Stomach (tissue), 9 donors: ENCODE measurements around the gene SNRNP40. TPM values are rescaled to one million over a fixed set of nuclear protein-coding genes. Genes with fewer than 3 reads are reported as not detected.

Experiments used
- DNase-seq, 2 donors: peaks; one replicate each; pipeline versions ENCODE4 v3.0.0 to v3.0.0-alpha.2; 2013 to 2019
- H3K27ac ChIP-seq, 5 donors: fragments of 200-600 bp in 4 of 5; sonication (generic) in 4 of 5; one replicate each; pipeline ENCODE4 v1.5.1; 2013 to 2019; ENCODE audit warnings: mild to moderate bottlenecking in 1 of 5, moderate library complexity in 1 of 5
- H3K27me3 ChIP-seq, 3 donors: fragments of 200-600 bp; sonication (generic); one replicate each; pipeline ENCODE4 v1.5.1; 2017 to 2019; ENCODE audit warnings: mixed run types in 1 of 3
- H3K36me3 ChIP-seq, 4 donors: fragments of 200-600 bp; sonication (generic); 1 replicate in 3 of 4; 2 replicates in 1 of 4; pipeline ENCODE4 v1.5.1; 2016 to 2019
- H3K4me1 ChIP-seq, 4 donors: fragments of 200-600 bp; sonication (generic); one replicate each; pipeline ENCODE4 v1.5.1; 2016 to 2019
- H3K4me3 ChIP-seq, 4 donors: fragments of 200-600 bp; sonication (generic) in 3 of 4; one replicate each; pipeline ENCODE4 v1.5.1; 2016 to 2019; ENCODE audit warnings: mild to moderate bottlenecking in 1 of 4
- H3K9me3 ChIP-seq, 4 donors: fragments of 200-600 bp; sonication (generic); one replicate each; pipeline ENCODE4 v1.5.1; 2016 to 2019
- EP300 ChIP-seq: sonication (generic); formaldehyde crosslinking; IDR thresholded peaks from one replicate; pipeline ENCODE4 v1.6.1; 2017; ENCODE audit warnings: antibody characterized with exemption
- POLR2A ChIP-seq, 4 donors: fragments of 450-650 bp; IDR thresholded peaks; one replicate each; pipeline ENCODE4 v1.6.1; 2016; ENCODE audit warnings: antibody characterized with exemption in 4 of 4, control low read depth in 2 of 4, mild to moderate bottlenecking in 1 of 4, moderate library complexity in 1 of 4
- POLR2AphosphoS5 ChIP-seq, 3 donors: sonication (generic); formaldehyde crosslinking; IDR thresholded peaks; one replicate each; pipeline ENCODE4 v1.6.1; 2016; ENCODE audit warnings: antibody characterized with exemption in 3 of 3
- WGBS, 5 donors: extraction: QIAGEN DNeasy Blood & Tissue Kit in 3 of 5; methylation state at CpG; one replicate each; pipeline versions ENCODE4 v1.1.5 to v1.1.7; 2013 to 2018; 5-methylcytosine and 5-hydroxymethylcytosine counted together
- intact Hi-C: fragments of 100-400 bp; cut with DNase I; formaldehyde crosslinking; loops from one replicate; pipeline ENCODE4 v1.15.1; 2023; ENCODE audit warnings: low total_unique reads
- polyA plus RNA-seq, 3 donors: library from polyadenylated mRNA; stranded (reverse); fragments of 200-250 nt; gene quantifications; one replicate each; pipeline ENCODE4 v1.2.3, GENCODE V29; 2013
- total RNA-seq, 5 donors: library from RNA; depleted of rRNA; stranded (reverse); fragments of >200 nt; gene quantifications; one replicate each; pipeline versions ENCODE4 v1.1.0 to v1.2.3, GENCODE V29; 2014 to 2016
- TF ChIP-seq, protein P1 (sequence below), 7 experiments: fragments of 450-650 bp in 4 of 7; fragments of 200-600 bp in 3 of 7; sonication (generic) in 3 of 7; IDR thresholded peaks; one replicate each; pipeline ENCODE4 v1.5.1; 2016 to 2019; ENCODE audit warnings: antibody characterized with exemption in 7 of 7, control low read depth in 2 of 7, mild to moderate bottlenecking in 1 of 7
- donor health status: healthy with polysubstance abuse.
- donor health status: Bipolar disorder and iron deficiency.
- donor health status: healthy.

SNRNP40 gene
- total and polyA plus RNA-seq, 8 donors = 1.8 to 100 (median 19.5) TPM

DNA sequence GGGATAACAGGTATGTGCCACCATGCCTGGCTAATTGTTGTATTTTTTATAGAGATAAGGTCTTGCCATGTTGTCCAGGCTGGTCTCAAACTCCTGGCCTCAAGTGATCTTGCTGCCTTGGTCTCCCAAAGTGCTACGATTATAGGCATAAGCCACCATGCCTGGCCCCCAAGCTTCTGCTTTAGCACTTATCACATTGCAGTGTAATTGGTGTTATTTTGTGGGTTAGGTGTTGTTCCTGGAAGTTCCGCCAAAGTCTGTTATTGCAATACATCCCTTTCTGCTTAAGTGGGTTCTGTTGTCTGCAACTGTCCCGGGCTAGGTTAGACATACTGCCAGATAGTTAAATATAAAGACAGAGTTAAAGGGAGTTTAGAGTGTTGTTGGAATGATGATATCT is 3.6 kb upstream of the SNRNP40 start:
- TF ChIP-seq POLR2A (IDR thresholded peaks at IDR 0.05) (no peak), EP300 (no peak), POLR2AphosphoS5 (IDR thresholded peaks at IDR 0.05) (no peak)
- TF ChIP-seq, protein P1, sequence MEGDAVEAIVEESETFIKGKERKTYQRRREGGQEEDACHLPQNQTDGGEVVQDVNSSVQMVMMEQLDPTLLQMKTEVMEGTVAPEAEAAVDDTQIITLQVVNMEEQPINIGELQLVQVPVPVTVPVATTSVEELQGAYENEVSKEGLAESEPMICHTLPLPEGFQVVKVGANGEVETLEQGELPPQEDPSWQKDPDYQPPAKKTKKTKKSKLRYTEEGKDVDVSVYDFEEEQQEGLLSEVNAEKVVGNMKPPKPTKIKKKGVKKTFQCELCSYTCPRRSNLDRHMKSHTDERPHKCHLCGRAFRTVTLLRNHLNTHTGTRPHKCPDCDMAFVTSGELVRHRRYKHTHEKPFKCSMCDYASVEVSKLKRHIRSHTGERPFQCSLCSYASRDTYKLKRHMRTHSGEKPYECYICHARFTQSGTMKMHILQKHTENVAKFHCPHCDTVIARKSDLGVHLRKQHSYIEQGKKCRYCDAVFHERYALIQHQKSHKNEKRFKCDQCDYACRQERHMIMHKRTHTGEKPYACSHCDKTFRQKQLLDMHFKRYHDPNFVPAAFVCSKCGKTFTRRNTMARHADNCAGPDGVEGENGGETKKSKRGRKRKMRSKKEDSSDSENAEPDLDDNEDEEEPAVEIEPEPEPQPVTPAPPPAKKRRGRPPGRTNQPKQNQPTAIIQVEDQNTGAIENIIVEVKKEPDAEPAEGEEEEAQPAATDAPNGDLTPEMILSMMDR (IDR thresholded peaks at IDR 0.05) = no peak
- no peaks in the 10 kb centered on the region for H3K9me3 ChIP-seq
- no peak for DNase-seq
- no peak overlapping the region for H3K27ac ChIP-seq
- peaks cover 15 to 38% (median 31%) of the 10 kb centered on the region in 4 donors for H3K4me1 ChIP-seq
- intact Hi-C loops = no loop called here
- H3K36me3 ChIP-seq = peaks cover 0 to 9% (median 3%) of the 10 kb centered on the region in 4 donors
- no peak overlapping the region for H3K4me3 ChIP-seq
- H3K27me3 ChIP-seq = no peaks in the 10 kb centered on the region
- WGBS, 5 donors = 81 to 97% (median 93%) methylated on average over 3 of the region's 3 CpGs

DNA sequence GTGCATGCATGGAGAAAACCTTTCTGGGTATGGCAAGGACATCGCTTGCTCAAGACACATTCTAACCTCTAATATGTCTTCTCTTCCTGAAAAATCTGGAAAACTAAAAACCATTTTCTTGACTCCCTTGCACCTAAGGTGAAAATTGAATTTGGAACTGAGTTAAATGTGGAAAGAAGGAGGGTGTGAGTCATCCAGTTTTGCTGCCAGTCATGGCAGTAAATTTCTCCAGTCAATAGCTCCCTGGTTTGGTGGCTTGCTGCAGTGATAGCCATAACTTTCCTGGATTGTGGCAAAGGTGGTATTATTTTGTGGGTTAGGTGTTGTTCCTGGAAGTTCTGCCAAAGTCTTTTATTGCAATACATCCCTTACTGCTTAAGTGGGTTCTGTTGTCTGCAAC is 2.8 kb upstream of the SNRNP40 start:
- 93 to 98% (median 96%) methylated on average over 1 of the region's 1 CpG for WGBS, 5 donors
- intact Hi-C loops = no loop called here
- no peak overlapping the region for H3K27ac ChIP-seq
- H3K4me1 ChIP-seq = peaks cover 17 to 46% (median 36%) of the 10 kb centered on the region in 4 donors
- H3K27me3 ChIP-seq = no peaks in the 10 kb centered on the region
- TF ChIP-seq POLR2A (IDR thresholded peaks at IDR 0.05) (no peak), POLR2AphosphoS5 (IDR thresholded peaks at IDR 0.05) (no peak), EP300 (no peak)
- TF ChIP-seq, protein P1 (IDR thresholded peaks at IDR 0.05) = no peak
- no peak overlapping the region for H3K4me3 ChIP-seq
- peaks cover 0 to 4% (median under 1%) of the 10 kb centered on the region in 4 donors for H3K36me3 ChIP-seq
- DNase-seq = no peak
- no peaks in the 10 kb centered on the region for H3K9me3 ChIP-seq

DNA sequence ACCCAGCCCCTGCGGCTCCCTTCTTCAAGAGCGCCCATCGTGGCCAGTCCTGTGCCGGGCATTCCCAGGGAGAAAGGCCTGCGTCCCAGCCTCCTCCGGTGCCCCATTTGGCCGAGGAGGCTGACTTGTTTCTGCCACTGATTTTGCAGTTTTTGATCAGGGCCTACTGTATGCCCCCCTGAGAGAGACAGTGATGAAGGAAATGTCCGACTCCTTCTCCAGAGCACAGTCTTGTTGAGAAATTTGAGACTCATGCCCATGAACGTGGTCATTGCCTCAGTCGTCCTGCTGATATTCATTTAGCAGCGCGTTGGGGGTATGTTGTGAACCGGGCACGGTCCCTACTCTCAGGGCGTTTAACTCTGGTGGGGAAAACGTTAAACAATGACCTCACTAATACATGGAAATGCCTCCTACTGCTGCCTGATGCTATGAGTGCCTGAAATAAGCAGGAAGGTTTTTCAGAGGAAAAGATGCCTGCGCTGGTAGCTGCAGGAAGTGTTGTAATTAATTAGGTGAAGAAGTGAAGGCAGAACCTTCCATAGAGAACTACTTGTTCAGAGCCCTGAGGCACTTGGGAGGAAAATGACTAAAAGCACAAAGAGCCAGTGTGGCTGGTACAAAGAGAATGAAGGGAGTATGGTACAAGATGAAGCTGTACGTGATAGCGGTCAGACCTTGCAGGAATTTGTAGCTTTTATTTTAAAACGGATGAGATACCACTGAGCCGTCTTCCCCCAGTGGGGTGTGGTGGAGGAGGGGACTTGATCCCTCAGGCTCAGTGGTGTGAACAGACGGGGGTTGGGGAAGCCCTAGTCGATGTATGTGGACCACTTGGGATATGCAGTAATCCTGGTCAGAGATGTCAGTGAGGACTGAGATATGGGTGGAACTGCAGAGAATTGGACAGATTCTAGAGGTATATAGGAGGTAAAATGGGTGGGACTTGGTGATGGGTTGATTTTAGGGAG is 974 bp upstream of the SNRNP40 start:
- Histone ChIP-seq H3K4me1 (peaks cover 17 to 49% (median 37%) of the 10 kb centered on the region in 4 donors), H3K36me3 (peaks cover 6 to 22% (median 13%) of the 10 kb centered on the region in 4 donors), H3K27ac (peak overlapping the region; percentile 84 to 92 (median 92)), H3K9me3 (no peaks in the 10 kb centered on the region), H3K4me3 (peak overlapping the region; percentile 71 to 93 (median 77)), H3K27me3 (no peaks in the 10 kb centered on the region)
- 2 to 5% (median 3%) methylated on average over 22 to 23 of the region's 23 CpGs for WGBS, 5 donors
- peak in 1 of 2 donors; percentile 54 for DNase-seq
- intact Hi-C loops = no loop called here
- TF ChIP-seq POLR2AphosphoS5 (IDR thresholded peaks at IDR 0.05) = no peak
- TF ChIP-seq, protein P1 (IDR thresholded peaks at IDR 0.05) = no peak
- TF ChIP-seq POLR2A (IDR thresholded peaks at IDR 0.05) = no peak
- TF ChIP-seq EP300 = no peak

DNA sequence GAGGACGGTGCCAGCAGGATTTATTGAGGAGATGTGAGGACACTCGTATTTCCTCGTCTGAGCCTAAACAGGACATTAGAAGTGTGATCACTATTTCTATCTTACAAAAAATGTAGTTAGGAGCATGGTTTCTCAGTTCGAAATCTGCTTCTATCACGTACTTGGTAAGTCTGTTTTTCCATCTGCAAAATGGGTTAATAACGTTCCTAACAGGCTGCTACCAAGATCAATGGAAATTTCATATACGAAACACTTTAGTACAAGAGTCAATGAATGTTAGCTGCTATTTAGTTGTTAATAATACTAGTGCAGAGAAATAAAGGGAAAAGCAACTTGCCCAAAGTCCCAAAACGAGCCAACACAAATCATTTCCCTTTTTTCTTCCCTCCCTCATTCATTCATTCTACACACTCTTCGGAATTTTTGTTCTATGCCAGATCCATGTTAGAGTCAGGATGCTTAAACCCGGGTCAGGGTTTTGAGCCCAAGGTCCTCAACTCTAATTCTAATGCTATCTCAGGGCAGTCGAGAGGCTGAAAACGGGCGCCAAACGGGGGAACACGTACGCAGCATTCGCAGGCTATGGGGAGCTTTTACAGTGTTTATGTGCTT is 608 bp downstream of the SNRNP40 start:
- Histone ChIP-seq H3K4me1 (peaks cover 17 to 49% (median 37%) of the 10 kb centered on the region in 4 donors), H3K4me3 (peak overlapping the region; percentile 71 to 93 (median 77)), H3K27me3 (no peaks in the 10 kb centered on the region), H3K27ac (peak overlapping the region; percentile 78 to 92 (median 92)), H3K36me3 (peaks cover 15 to 38% (median 29%) of the 10 kb centered on the region in 4 donors), H3K9me3 (no peaks in the 10 kb centered on the region)
- no peak for DNase-seq
- TF ChIP-seq POLR2AphosphoS5 (IDR thresholded peaks at IDR 0.05) (no peak), POLR2A (IDR thresholded peaks at IDR 0.05) (no peak), EP300 (no peak)
- TF ChIP-seq, protein P1 (IDR thresholded peaks at IDR 0.05) = no peak
- 13 to 16% (median 14%) methylated on average over 17 of the region's 17 CpGs for WGBS, 5 donors
- intact Hi-C loops = no loop called here
